22Rv1 (cell line): ENCODE measurements around the gene TNS3.

Source experiments
- ZFX ChIP-seq: fragments of 450-650 bp; IDR thresholded peaks from 2 replicates; pipeline ENCODE4 v1.6.1; 2017; ENCODE audit warnings: antibody characterized with exemption, borderline replicate concordance
- TF ChIP-seq, protein P1 (sequence below): fragments of 450-650 bp; IDR thresholded peaks from 2 replicates; pipeline ENCODE4 v1.5.1; 2017; ENCODE audit warnings: mild to moderate bottlenecking

DNA sequence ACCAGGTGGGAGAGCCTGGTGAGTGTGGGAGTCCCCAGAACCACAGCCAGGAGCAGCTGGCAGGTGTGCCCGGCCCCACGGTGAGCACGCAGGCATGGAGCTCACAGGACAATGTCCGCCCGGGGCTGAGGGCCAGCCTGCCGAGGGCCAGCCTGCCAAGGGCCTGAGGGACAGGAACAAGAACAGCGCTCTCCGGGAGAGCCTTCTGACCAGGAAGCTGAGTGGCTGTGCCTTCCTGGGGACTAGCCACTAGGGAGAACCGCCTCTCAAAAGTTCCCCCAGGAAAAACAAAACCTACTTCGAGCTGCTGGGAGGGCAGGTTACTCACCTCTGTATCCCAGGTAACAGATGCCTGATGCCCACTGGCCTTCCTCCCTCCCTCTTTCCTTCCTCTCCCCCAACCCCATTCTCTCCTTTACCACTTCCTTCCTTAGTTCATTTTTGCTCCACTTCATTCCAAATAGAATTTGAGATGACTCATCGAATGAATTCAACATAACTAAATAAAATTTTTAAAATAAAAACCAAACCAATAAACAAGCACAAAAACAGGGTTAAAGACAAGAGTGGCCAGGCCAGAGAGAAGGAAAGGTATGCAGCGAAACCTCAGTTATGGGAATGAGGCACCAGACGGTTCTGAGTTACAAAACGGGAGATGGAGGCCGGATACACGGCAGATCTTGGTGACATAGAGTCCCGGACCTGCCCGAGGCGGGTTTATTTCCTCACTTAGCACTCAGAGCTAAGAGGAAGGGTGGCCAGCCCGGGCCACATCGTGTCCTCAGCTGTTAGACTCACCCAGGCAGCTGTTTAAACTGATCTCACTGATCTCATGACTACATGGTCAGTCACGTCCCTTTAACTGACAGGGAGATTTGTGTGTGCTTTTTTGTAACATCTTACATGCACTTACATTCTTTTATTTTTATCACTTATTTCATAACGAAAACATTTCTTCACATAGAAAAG, 128.5 kb downstream of the TNS3 start:
- TF ChIP-seq, protein P1, sequence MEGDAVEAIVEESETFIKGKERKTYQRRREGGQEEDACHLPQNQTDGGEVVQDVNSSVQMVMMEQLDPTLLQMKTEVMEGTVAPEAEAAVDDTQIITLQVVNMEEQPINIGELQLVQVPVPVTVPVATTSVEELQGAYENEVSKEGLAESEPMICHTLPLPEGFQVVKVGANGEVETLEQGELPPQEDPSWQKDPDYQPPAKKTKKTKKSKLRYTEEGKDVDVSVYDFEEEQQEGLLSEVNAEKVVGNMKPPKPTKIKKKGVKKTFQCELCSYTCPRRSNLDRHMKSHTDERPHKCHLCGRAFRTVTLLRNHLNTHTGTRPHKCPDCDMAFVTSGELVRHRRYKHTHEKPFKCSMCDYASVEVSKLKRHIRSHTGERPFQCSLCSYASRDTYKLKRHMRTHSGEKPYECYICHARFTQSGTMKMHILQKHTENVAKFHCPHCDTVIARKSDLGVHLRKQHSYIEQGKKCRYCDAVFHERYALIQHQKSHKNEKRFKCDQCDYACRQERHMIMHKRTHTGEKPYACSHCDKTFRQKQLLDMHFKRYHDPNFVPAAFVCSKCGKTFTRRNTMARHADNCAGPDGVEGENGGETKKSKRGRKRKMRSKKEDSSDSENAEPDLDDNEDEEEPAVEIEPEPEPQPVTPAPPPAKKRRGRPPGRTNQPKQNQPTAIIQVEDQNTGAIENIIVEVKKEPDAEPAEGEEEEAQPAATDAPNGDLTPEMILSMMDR, result no peak
- no peak for TF ChIP-seq ZFX
